ENCODE results near the gene KCNH6.

KCNH6 gene

DNA sequence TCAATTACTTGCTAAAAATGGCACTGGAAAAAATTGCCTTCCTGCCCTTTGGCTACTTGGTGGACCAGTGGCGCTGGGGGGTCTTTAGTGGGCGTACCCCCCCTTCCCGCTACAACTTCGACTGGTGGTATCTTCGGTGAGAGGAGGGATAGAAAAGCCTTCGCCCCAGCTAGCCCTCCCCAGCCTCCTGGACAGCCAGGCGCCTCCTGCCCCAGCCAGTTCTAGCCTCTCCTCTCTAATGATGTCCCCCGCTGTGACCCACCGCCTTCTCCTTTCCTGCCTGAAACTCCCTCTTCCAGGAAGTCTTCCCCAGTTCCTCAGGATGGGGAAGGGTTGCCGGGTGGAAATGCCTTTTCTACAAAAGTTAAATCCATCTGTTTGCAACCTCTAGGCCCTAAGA lies 40.1 kb upstream of the KCNH6 start:
- Histone ChIP-seq H3K36me3 (replicated peaks; ENCODE audit: insufficient read depth, low read length) (no peaks in the 10 kb centered on the region), H3K9me3 (replicated peaks; ENCODE audit: insufficient read depth, low read length) (no peaks in the 10 kb centered on the region), H3K27me3 (replicated peaks; ENCODE audit: insufficient read depth, low read length) (peaks cover 88% of the 10 kb centered on the region), H3K4me2 (ENCODE audit: low read depth, low read length) (no peak overlapping the region), H3K9me2 (replicated peaks; ENCODE audit: insufficient read depth, low read length) (no peaks in the 10 kb centered on the region), H3K9ac (ENCODE audit: low read length) (no peak overlapping the region), H3F3A (ENCODE audit: insufficient read depth, low read length) (no peaks in the 10 kb centered on the region), H3K4me1 (ENCODE audit: low read length) (no peaks in the 10 kb centered on the region), H3K27ac (ENCODE audit: low read length) (no peak overlapping the region), H3K4me3 (ENCODE audit: low read length) (no peak overlapping the region), H2AFZ (ENCODE audit: low read length) (no peak overlapping the region), H3K79me2 (ENCODE audit: low read length) (no peaks in the 10 kb centered on the region), H4K20me1 (ENCODE audit: insufficient read depth, low read length) (no peaks in the 10 kb centered on the region)
- DNase-seq: no peak
- no peak for TF ChIP-seq EZH2 (optimal IDR thresholded peaks at IDR 0.05; ENCODE audit: low read depth, low read length)
- TF ChIP-seq EZH2phosphoT487 (IDR thresholded peaks at IDR 0.05; ENCODE audit: low read length): no peak
- TF ChIP-seq, protein P1, sequence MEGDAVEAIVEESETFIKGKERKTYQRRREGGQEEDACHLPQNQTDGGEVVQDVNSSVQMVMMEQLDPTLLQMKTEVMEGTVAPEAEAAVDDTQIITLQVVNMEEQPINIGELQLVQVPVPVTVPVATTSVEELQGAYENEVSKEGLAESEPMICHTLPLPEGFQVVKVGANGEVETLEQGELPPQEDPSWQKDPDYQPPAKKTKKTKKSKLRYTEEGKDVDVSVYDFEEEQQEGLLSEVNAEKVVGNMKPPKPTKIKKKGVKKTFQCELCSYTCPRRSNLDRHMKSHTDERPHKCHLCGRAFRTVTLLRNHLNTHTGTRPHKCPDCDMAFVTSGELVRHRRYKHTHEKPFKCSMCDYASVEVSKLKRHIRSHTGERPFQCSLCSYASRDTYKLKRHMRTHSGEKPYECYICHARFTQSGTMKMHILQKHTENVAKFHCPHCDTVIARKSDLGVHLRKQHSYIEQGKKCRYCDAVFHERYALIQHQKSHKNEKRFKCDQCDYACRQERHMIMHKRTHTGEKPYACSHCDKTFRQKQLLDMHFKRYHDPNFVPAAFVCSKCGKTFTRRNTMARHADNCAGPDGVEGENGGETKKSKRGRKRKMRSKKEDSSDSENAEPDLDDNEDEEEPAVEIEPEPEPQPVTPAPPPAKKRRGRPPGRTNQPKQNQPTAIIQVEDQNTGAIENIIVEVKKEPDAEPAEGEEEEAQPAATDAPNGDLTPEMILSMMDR (IDR thresholded peaks at IDR 0.05; ENCODE audit: low read length): no peak

DNA sequence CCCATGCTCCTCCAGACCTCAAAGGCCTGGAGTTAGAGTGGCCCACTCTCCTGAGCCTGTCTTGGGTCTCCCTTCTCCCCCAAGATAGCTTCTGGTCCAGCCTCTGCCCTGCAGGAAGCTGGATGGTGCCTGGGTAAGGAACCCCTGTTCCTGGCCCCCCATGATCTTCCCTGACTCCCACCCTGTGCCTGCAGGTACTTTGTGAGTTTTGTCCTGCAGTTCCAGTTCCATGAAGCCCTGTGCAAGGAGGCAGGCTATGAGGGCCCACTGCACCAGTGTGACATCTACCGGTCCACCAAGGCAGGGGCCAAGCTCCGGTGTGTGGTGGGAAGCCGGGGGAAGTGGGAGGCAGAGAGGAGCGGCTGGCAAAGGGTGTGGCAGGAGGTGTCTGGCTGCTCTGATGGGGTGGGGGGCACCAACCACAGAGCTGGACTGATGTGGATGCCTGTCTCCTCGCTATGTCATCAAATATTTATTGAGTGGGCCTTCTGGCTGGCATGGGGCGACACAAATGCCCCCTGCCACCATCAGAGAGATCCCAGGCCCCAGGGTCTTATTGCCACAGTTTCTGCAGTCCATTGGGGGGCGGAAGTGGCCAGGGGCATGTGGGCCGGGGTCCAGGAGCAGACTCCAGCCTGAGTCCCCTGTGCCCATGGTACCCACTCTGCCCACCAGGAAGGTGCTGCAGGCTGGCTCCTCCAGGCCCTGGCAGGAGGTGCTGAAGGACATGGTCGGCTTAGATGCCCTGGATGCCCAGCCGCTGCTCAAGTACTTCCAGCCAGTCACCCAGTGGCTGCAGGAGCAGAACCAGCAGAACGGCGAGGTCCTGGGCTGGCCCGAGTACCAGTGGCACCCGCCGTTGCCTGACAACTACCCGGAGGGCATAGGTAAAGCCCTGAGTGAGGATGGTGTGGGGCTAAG lies 39.2 kb upstream of the KCNH6 start:
- no peaks in the 10 kb centered on the region for H3K9me2 ChIP-seq (replicated peaks; ENCODE audit: insufficient read depth, low read length)

DNA sequence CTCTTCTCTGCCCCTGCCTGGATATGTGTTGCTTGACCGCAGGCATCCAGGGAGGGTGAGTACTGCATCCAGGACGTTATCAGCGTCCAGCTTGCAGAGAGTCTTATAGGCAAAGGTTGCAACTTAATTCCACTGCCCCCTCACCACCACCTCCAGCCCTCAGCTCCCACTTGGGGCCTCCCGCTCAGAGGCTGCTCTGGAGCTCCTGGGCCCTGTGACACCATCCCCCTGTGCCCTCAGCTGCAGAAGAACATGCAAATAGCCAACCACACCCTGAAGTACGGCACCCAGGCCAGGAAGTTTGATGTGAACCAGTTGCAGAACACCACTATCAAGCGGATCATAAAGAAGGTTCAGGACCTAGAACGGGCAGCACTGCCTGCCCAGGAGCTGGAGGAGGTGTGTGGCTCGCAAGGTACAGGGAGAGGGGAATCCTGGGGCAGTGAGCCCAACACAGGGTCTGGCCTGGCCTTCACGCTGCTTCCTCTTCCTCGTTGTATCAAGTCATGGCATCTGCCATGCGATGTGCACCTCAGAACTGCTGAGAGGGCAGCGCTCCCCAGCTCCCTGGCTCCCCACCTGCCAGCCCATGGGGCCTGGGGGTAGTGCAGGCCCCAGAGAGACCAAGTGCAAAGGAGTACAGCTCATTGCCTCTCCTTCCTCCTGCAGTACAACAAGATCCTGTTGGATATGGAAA lies 36.7 kb upstream of the KCNH6 start:
- H3K4me1 ChIP-seq (ENCODE audit: low read length): no peaks in the 10 kb centered on the region
- H3K9me3 ChIP-seq (replicated peaks; ENCODE audit: insufficient read depth, low read length): no peaks in the 10 kb centered on the region
- no peak for TF ChIP-seq EZH2phosphoT487 (IDR thresholded peaks at IDR 0.05; ENCODE audit: low read length)
- no peak for TF ChIP-seq EZH2 (optimal IDR thresholded peaks at IDR 0.05; ENCODE audit: low read depth, low read length)
- TF ChIP-seq, protein P1 (IDR thresholded peaks at IDR 0.05; ENCODE audit: low read length): no peak
- no peak overlapping the region for H3K27ac ChIP-seq (ENCODE audit: low read length)
- no peak overlapping the region for H2AFZ ChIP-seq (ENCODE audit: low read length)
- H3F3A ChIP-seq (ENCODE audit: insufficient read depth, low read length): no peaks in the 10 kb centered on the region
- peaks cover 91% of the 10 kb centered on the region for H3K27me3 ChIP-seq (replicated peaks; ENCODE audit: insufficient read depth, low read length)
- H3K79me2 ChIP-seq (ENCODE audit: low read length): no peaks in the 10 kb centered on the region
- no peak overlapping the region for H3K4me2 ChIP-seq (ENCODE audit: low read depth, low read length)
- H3K36me3 ChIP-seq (replicated peaks; ENCODE audit: insufficient read depth, low read length): no peaks in the 10 kb centered on the region
- H3K9me2 ChIP-seq (replicated peaks; ENCODE audit: insufficient read depth, low read length): no peaks in the 10 kb centered on the region
- no peak overlapping the region for H3K9ac ChIP-seq (ENCODE audit: low read length)
- no peaks in the 10 kb centered on the region for H4K20me1 ChIP-seq (ENCODE audit: insufficient read depth, low read length)
- no peak for DNase-seq
- H3K4me3 ChIP-seq (ENCODE audit: low read length): no peak overlapping the region

More for the DNA sequence above, 39.2 kb upstream of the KCNH6 start:
- Histone ChIP-seq H3F3A (ENCODE audit: insufficient read depth, low read length) (no peaks in the 10 kb centered on the region), H3K27ac (ENCODE audit: low read length) (no peak overlapping the region), H3K4me3 (ENCODE audit: low read length) (no peak overlapping the region), H3K79me2 (ENCODE audit: low read length) (no peaks in the 10 kb centered on the region), H3K4me2 (ENCODE audit: low read depth, low read length) (no peak overlapping the region), H4K20me1 (ENCODE audit: insufficient read depth, low read length) (no peaks in the 10 kb centered on the region), H3K9me3 (replicated peaks; ENCODE audit: insufficient read depth, low read length) (no peaks in the 10 kb centered on the region), H3K36me3 (replicated peaks; ENCODE audit: insufficient read depth, low read length) (no peaks in the 10 kb centered on the region), H3K27me3 (replicated peaks; ENCODE audit: insufficient read depth, low read length) (peaks cover 88% of the 10 kb centered on the region), H3K4me1 (ENCODE audit: low read length) (no peaks in the 10 kb centered on the region), H3K9ac (ENCODE audit: low read length) (no peak overlapping the region), H2AFZ (ENCODE audit: low read length) (no peak overlapping the region)
- TF ChIP-seq EZH2 (optimal IDR thresholded peaks at IDR 0.05; ENCODE audit: low read depth, low read length) (no peak), EZH2phosphoT487 (IDR thresholded peaks at IDR 0.05; ENCODE audit: low read length) (no peak)
- TF ChIP-seq, protein P1 (IDR thresholded peaks at IDR 0.05; ENCODE audit: low read length): no peak
- no peak for DNase-seq
